Spleen (tissue), 11 donors: ENCODE data around the gene MLST8. TPM values are rescaled to one million over a fixed set of nuclear protein-coding genes. Genes with fewer than 3 reads are reported as not detected.

Source experiments
- DNase-seq: peaks from one replicate; pipeline ENCODE4 v3.0.0-alpha.2; 2020
- H3K27ac ChIP-seq, 8 donors: fragments of 200-600 bp; sonication (generic) in 7 of 8; 1 replicate in 4 of 8; 2 replicates in 4 of 8; pipeline versions ENCODE4 v1.5.0 to v1.8.0; 2016 to 2021; ENCODE audit warnings: inconsistent platforms in 4 of 8, mild to moderate bottlenecking in 4 of 8, moderate library complexity in 1 of 8
- H3K27me3 ChIP-seq, 7 donors: fragments of 200-600 bp; sonication (generic) in 6 of 7; replicated peaks in 1 of 7; 1 replicate in 4 of 7; 2 replicates in 3 of 7; pipeline versions ENCODE4 v1.5.0 to v1.8.0; 2016 to 2021; ENCODE audit warnings: inconsistent platforms in 3 of 7, mild to moderate bottlenecking in 1 of 7
- H3K36me3 ChIP-seq, 6 donors: fragments of 200-600 bp; sonication (generic) in 5 of 6; 1 replicate in 4 of 6; 2 replicates in 2 of 6; pipeline versions ENCODE4 v1.5.0 to v1.8.0; 2016 to 2021; ENCODE audit warnings: inconsistent platforms in 2 of 6
- H3K4me1 ChIP-seq, 6 donors: fragments of 200-600 bp; sonication (generic) in 5 of 6; 1 replicate in 3 of 6; 2 replicates in 3 of 6; pipeline versions ENCODE4 v1.5.0 to v1.8.0; 2016 to 2021; ENCODE audit warnings: inconsistent platforms in 3 of 6
- H3K4me3 ChIP-seq, 8 donors: fragments of 200-600 bp; sonication (generic) in 7 of 8; 1 replicate in 4 of 8; 2 replicates in 4 of 8; pipeline versions ENCODE4 v1.5.0 to v1.8.0; 2016 to 2021; ENCODE audit warnings: inconsistent platforms in 4 of 8, mild to moderate bottlenecking in 4 of 8, moderate library complexity in 2 of 8
- H3K9me3 ChIP-seq, 8 donors: fragments of 200-600 bp; sonication (generic) in 7 of 8; 1 replicate in 4 of 8; 2 replicates in 4 of 8; pipeline versions ENCODE4 v1.5.0 to v1.8.0; 2016 to 2021; ENCODE audit warnings: inconsistent platforms in 4 of 8
- POLR2A ChIP-seq, 3 donors: fragments of 450-650 bp; IDR thresholded peaks; one replicate each; pipeline ENCODE4 v1.5.1; 2017; ENCODE audit warnings: antibody characterized with exemption in 3 of 3, mild to moderate bottlenecking in 1 of 3
- POLR2AphosphoS5 ChIP-seq, 3 donors: sonication (generic); formaldehyde crosslinking; IDR thresholded peaks; one replicate each; pipeline ENCODE4 v1.5.1; 2017; ENCODE audit warnings: antibody characterized with exemption in 3 of 3
- WGBS, 5 donors: extraction: QIAGEN DNeasy Blood & Tissue Kit in 3 of 5; methylation state at CpG; one replicate each; pipeline versions ENCODE4 v1.1.5 to v1.1.7; 2013 to 2018; 5-methylcytosine and 5-hydroxymethylcytosine counted together
- intact Hi-C: fragments of 100-400 bp; cut with DNase I; formaldehyde crosslinking; loops from one replicate; pipeline ENCODE4 v1.15.0; 2023; ENCODE audit warnings: low total_unique reads
- polyA plus RNA-seq, 3 donors: library from polyadenylated mRNA; stranded (reverse); fragments of 200-250 nt; gene quantifications; one replicate each; pipeline ENCODE4 v1.2.1, GENCODE V29; 2013
- total RNA-seq, 7 donors: library from RNA; depleted of rRNA in 3 of 7; stranded (reverse); fragments of >200 nt in 3 of 7; fragmentation: NEBNext Ultra II Directional in 4 of 7; extraction: Animal tissue kit (Norgen Biotek cat#: 25700) in 4 of 7; gene quantifications; one replicate each; pipeline versions ENCODE4 v1.1.0 to v1.2.1, GENCODE V29; 2016 to 2021
- TF ChIP-seq, protein P1 (sequence below), 11 experiments: fragments of 200-600 bp in 7 of 11; fragments of 450-650 bp in 4 of 11; sonication (generic) in 4 of 11; IDR thresholded peaks in 8 of 11; conservative IDR thresholded peaks in 3 of 11; 1 replicate in 7 of 11; 2 replicates in 4 of 11; pipeline versions ENCODE4 v1.4.0 to v1.8.0; 2016 to 2021; ENCODE audit warnings: antibody characterized with exemption in 11 of 11, inconsistent platforms in 4 of 11, mild to moderate bottlenecking in 1 of 11
- donor health status: healthy with polysubstance abuse.
- donor health status: DM: no; HTN: no; CAD: no; lungs with moderate emphysema.
- donor health status: DM: no; HTN: no; CAD: no.
- donor health status: Bipolar disorder and iron deficiency.
- donor health status: healthy.
- donor health status: DM: no; HTN: no; CAD: no.
- donor health status: DM: yes; HTN: yes; CAD: no.

Gene MLST8
- total and polyA plus RNA-seq, 10 donors, result 25.0 to 61.7 (median 40.6) TPM

DNA sequence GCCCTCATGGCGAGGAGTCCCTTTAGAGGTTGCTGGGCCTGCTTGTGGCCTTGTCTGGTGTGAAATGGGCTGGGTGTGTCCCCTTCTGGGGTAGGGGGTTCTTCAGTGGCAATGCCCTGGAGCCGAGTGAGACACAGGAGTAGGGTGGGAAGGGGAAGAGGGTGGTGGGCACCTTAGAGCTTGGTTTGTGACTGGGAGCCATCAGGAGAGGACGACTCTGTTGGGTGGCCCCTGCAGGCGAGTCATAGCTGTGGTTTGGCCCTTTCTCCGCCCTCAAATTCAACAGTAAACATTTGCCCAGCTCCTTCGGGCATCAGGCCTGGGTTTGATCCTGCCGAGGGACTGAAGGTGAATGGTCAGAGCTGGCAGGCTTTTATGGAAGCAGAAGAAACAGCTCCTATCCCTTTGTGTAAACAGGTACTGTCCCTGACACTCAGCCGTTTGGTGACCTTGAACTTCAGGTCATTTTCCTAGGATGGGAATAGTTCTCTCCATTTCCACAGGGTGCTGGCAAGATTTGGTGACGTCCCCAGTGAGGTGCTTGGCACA lies 21.1 kb downstream of the MLST8 start:
- TF ChIP-seq POLR2A (IDR thresholded peaks at IDR 0.05) (no peak), POLR2AphosphoS5 (IDR thresholded peaks at IDR 0.05) (no peak)
- TF ChIP-seq, protein P1, sequence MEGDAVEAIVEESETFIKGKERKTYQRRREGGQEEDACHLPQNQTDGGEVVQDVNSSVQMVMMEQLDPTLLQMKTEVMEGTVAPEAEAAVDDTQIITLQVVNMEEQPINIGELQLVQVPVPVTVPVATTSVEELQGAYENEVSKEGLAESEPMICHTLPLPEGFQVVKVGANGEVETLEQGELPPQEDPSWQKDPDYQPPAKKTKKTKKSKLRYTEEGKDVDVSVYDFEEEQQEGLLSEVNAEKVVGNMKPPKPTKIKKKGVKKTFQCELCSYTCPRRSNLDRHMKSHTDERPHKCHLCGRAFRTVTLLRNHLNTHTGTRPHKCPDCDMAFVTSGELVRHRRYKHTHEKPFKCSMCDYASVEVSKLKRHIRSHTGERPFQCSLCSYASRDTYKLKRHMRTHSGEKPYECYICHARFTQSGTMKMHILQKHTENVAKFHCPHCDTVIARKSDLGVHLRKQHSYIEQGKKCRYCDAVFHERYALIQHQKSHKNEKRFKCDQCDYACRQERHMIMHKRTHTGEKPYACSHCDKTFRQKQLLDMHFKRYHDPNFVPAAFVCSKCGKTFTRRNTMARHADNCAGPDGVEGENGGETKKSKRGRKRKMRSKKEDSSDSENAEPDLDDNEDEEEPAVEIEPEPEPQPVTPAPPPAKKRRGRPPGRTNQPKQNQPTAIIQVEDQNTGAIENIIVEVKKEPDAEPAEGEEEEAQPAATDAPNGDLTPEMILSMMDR (IDR thresholded peaks at IDR 0.05 in 8 of 11, conservative IDR thresholded peaks at IDR 0.05 in 3 of 11), result no peak
- Histone ChIP-seq H3K4me1 (peaks cover 13 to 74% (median 58%) of the 10 kb centered on the region in 6 donors), H3K36me3 (peaks cover 6 to 55% (median 36%) of the 10 kb centered on the region in 6 donors), H3K9me3 (no peaks in the 10 kb centered on the region), H3K4me3 (no peak overlapping the region), H3K27me3 (no peaks in the 10 kb centered on the region), H3K27ac (peak overlapping the region in 3 of 8 donors; percentile 22 to 48 (median 46))
- 63 to 82% (median 76%) methylated on average over 9 of the region's 9 CpGs for WGBS, 5 donors
- intact Hi-C loops, result no loop called here
- no peak for DNase-seq

DNA sequence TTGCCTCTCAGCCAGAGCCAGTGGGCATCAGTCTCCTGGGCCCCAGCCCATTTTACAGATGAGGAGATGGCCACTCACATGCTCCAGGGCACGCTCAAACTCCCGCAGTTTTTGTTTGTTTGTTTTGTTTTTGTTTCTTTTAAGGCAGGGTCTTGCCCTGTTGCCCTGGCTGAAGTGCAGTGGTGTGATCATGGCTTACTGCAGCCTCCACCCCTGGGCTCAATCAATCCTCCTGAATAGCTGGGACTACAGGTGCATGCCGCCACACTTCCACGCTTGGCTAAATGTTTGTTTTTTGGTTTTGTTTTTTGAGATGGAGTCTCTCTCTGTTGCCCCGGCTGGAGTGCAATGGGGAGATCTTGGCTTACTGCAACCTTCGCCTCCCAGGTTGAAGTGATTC lies 21.7 kb downstream of the MLST8 start:
- H3K27me3 ChIP-seq, result no peaks in the 10 kb centered on the region
- H3K9me3 ChIP-seq, result no peaks in the 10 kb centered on the region
- peak overlapping the region in 1 of 8 donors; percentile 46 for H3K27ac ChIP-seq
- H3K4me1 ChIP-seq, result peaks cover 13 to 80% (median 59%) of the 10 kb centered on the region in 6 donors
- intact Hi-C loops, result no loop called here
- TF ChIP-seq, protein P1 (IDR thresholded peaks at IDR 0.05 in 8 of 11, conservative IDR thresholded peaks at IDR 0.05 in 3 of 11), result no peak
- no peak for TF ChIP-seq POLR2A (IDR thresholded peaks at IDR 0.05)
- no peak for TF ChIP-seq POLR2AphosphoS5 (IDR thresholded peaks at IDR 0.05)
- no peak for DNase-seq
- no peak overlapping the region for H3K4me3 ChIP-seq
- peaks cover 6 to 61% (median 41%) of the 10 kb centered on the region in 6 donors for H3K36me3 ChIP-seq
- 94 to 95% (median 94%) methylated on average over 6 of the region's 6 CpGs for WGBS, 5 donors

DNA sequence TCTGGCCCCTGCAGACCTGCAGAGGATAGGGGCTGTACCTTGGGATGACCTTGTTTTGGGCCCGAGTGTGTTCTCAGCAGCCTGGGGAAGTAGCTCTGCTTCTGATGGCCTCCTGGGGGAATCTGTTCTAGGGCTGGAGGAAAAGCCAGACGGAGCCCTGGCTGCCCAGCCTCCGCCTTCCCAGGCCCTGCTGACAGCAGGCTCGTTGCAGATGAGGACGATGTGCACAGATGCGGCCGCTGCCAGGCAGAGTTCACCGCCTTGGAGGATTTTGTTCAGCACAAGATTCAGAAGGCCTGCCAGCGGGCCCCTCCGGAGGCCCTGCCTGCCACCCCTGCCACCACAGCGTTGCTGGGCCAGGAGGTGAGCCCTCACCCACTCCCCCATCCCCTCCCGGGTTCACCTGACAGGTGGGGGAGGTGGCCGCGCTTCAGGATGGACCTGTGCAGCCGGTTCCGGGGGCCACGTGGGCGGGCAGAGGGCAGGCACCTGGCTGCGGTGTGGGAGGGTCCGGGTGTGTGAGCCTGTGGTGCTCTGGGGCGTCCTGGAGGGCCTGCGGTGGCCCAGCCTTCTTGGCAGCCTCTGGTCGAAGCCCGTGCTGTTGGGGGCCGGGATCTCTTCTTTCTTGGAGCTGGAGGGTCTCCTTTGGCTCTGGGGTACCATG lies 23.0 kb downstream of the MLST8 start:
- Histone ChIP-seq H3K4me1 (peaks cover 13 to 73% (median 54%) of the 10 kb centered on the region in 6 donors), H3K4me3 (no peak overlapping the region), H3K36me3 (peaks cover 11 to 75% (median 55%) of the 10 kb centered on the region in 6 donors), H3K9me3 (no peaks in the 10 kb centered on the region), H3K27me3 (peaks cover 0 to 4% (median 0%) of the 10 kb centered on the region in 7 donors), H3K27ac (no peak overlapping the region)
- 88 to 99% (median 94%) methylated on average over 5 to 25 of the region's 25 CpGs for WGBS, 5 donors
- intact Hi-C loops, result no loop called here
- TF ChIP-seq POLR2A (IDR thresholded peaks at IDR 0.05), result no peak
- TF ChIP-seq, protein P1 (IDR thresholded peaks at IDR 0.05 in 8 of 11, conservative IDR thresholded peaks at IDR 0.05 in 3 of 11), result no peak
- no peak for TF ChIP-seq POLR2AphosphoS5 (IDR thresholded peaks at IDR 0.05)
- DNase-seq, result no peak

DNA sequence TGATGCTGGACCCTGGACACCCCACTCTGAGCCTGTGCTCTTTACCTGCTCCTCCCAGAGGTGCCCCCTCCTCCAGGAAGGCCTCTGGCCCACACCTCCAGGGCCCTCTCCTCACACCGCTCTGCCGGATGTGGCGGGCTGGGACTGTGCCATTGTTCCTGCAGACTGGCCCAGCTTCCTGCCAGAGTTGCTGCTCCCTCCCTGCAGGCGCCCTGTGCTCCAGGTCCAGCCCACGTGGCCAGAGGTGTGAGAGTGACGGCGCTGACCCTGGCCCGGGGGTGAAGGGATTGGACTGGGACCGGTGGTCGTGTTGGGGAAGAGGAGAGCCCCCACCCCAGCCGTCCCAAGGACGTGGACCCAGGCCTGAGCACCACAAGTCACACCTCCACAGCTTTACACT lies 23.8 kb downstream of the MLST8 start:
- intact Hi-C loops, result no loop called here
- peaks cover 15 to 83% (median 63%) of the 10 kb centered on the region in 6 donors for H3K36me3 ChIP-seq
- TF ChIP-seq, protein P1 (IDR thresholded peaks at IDR 0.05 in 8 of 11, conservative IDR thresholded peaks at IDR 0.05 in 3 of 11), result no peak
- TF ChIP-seq POLR2AphosphoS5 (IDR thresholded peaks at IDR 0.05), result peak in 1 of 3 donors; percentile 15
- H3K27me3 ChIP-seq, result peaks cover 0 to 10% (median 0%) of the 10 kb centered on the region in 7 donors
- peak; percentile 67 for DNase-seq
- H3K27ac ChIP-seq, result no peak overlapping the region
- no peaks in the 10 kb centered on the region for H3K9me3 ChIP-seq
- no peak overlapping the region for H3K4me3 ChIP-seq
- 67 to 87% (median 81%) methylated on average over 3 to 12 of the region's 12 CpGs for WGBS, 5 donors
- H3K4me1 ChIP-seq, result peaks cover 12 to 69% (median 51%) of the 10 kb centered on the region in 6 donors
